Measurements from ENCODE around the gene FRZB.
"Not testable (repeated sequence)": the region's sequence is repeated elsewhere in the genome, so short reads cannot be mapped to it uniquely, and the experiment has no call there.

FRZB gene

GRCh38 chr2:182890773-182891378, 24.4 kb upstream of the FRZB start:
- DNase-seq (ENCODE audit: low read depth, low spot score) = no peak

GRCh38 chr2:182890305-182890704, 23.9 kb upstream of the FRZB start:
- no peak for DNase-seq (ENCODE audit: low read depth, low spot score)

GRCh38 chr2:182887753-182888415, 21.4 kb upstream of the FRZB start:
- DNase-seq (ENCODE audit: low read depth, low spot score) = no peak

- no peak for DNase-seq (ENCODE audit: low read depth, low spot score)
These were observed 20.7 kb upstream of the FRZB start for GRCh38 chr2:182887093-182887492.

- no peak for DNase-seq (ENCODE audit: low read depth, low spot score)
These were observed 19.3 kb upstream of the FRZB start for GRCh38 chr2:182885771-182886170.

DNA sequence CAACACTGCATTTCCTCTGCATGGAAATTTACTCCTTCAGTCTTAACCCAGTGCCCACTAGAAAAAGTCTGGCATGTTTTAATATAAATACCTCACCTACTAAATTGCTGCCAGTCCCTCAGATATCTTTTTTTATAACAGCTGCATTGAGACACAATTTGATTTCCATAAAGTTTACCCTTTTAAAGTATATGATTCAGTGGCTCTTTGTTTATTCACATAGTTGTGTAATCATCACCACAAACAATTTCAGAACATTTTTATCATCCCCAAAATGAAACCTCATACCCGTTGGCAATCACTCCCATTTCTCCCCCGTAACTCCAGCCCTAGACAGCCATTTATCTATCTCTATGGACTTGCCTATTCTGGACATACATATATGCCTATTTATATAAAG, 17.0 kb upstream of the FRZB start:
- no peak for DNase-seq (ENCODE audit: low read depth, low spot score)

DNA sequence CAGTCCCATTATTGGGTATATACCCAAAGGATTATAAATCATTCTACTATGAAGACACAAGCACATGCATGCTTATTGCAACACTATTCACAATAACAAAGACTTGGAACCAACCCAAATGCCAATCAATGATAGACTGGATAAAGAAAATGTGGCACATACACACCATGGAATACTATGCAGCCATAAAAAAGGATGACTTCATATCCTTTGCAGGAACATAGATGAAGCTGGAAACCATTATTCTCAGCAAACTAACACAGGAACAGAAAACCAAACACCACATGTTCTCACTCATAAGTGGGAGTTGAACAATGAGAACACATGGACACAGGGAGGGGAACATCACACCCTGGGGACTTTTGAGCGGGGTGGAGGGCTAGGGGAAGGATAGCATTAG, 13.7 kb upstream of the FRZB start:
- DNase-seq (ENCODE audit: low read depth, low spot score) = not testable (repeated sequence)

DNA sequence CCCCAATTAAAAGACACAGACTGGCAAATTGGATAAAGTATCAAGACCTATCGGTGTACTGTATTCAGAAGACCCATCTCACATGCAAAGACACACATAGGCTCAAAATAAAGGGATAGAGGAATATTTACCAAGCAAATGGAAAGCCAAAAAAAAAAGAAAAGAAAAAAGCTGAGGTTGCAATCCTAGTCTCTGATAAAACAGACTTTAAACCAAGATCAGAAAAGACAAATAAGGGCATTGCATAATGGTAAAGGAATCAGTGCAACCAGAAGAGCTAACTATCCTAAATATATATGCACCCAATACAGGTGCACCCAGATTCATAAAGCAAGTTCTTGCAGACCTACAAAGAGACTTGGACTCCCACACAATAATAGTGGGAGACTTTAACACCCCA, 10.2 kb upstream of the FRZB start:
- DNase-seq (ENCODE audit: low read depth, low spot score) = not testable (repeated sequence)

DNA sequence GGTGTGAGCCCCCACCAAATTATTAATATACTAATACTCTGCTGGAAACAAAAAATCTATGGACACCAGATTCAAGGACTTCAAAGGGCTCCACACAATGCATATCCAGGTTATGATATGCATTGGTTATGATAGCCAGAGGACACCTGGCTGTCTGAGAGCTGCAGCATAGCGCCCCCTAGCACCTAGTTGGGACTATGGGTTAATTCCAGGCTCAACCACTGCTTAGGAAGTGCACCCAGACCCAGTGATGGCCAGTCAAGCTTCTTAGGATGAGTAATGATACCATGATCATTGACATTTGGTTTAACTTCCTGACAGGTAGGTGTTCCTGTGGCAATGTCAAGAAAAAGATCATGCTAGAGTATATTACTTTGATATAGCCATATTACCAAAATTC, 3.8 kb upstream of the FRZB start:
- no peak for DNase-seq (ENCODE audit: low read depth, low spot score)

GRCh38 chr2:182868054-182868796, 1.8 kb upstream of the FRZB start:
- no peak for DNase-seq (ENCODE audit: low read depth, low spot score)

GRCh38 chr2:182867426-182868053, 1.1 kb upstream of the FRZB start:
- DNase-seq (ENCODE audit: low read depth, low spot score) = no peak

DNA sequence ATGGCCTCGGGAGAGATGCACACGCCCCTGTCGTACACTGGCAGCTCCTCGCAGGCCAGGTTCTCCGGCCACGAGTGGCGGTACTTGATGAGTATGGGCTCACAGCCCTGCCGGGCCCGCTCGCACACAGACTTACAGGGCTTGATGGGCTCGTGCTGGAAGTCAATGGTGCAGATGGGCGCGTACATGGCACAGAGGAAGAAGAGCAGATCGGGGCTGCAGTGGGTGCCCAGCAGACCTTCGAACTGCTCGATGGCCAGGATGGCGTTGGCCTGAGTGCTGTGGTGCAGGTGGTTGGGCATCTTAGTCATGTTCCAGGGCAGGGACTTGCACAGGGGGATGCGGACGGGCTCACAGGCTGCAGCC, 359 bp downstream of the FRZB start:
- no peak for DNase-seq (ENCODE audit: low read depth, low spot score)

DNA sequence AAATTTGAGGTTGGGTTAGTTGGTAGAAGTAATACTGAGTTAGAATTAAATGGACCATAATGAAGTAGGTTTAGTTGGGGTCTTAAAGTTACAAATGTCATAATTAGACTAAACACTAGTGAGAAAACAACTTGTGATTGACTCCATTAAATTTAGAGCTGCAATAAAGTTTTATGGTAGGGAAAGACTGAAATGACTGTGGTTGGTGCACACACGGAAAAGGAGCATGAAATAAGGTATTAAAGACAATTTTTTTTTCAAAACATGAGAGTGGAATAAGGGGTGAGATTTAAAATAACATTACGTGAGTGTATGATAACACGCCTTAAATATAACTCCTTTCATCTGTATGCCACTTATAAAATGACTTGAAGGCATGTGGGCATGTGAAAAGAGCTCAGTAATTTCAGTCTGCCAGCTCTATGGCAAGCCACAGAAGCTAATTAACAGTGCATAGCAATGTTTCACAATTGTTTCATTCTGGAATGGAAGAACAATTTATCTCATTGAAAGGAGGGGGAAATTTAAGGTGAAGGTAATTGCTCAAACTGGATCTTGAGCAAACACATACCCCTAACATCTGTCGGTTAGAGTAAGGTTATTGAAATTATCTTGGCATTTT, 1.4 kb downstream of the FRZB start:
- DNase-seq (ENCODE audit: low read depth, low spot score) = no peak

- no peak for DNase-seq (ENCODE audit: low read depth, low spot score)
These were observed 2.8 kb downstream of the FRZB start for GRCh38 chr2:182863642-182864041.

DNA sequence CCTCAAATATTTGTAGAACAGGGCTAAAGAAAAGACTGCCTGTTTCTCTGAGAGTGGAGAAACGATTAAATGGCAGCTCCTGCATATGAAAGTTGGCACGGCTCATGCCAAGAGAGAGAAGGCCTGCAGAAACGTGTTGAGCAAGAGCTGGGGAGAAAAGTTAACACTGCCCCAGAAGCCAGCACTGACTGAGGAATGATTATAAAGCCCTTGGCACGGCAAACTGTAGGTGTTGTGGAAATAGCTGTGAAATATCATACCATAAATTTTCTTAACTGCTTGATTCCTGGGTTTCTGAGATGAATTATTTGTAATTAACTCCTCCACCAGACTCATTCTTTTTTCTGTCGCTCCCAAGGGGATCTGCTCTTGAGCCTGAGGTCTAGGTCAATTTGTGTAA, 4.3 kb downstream of the FRZB start:
- DNase-seq (ENCODE audit: low read depth, low spot score) = no peak

GRCh38 chr2:182860858-182861257, 5.6 kb downstream of the FRZB start:
- DNase-seq (ENCODE audit: low read depth, low spot score) = no peak

DNA sequence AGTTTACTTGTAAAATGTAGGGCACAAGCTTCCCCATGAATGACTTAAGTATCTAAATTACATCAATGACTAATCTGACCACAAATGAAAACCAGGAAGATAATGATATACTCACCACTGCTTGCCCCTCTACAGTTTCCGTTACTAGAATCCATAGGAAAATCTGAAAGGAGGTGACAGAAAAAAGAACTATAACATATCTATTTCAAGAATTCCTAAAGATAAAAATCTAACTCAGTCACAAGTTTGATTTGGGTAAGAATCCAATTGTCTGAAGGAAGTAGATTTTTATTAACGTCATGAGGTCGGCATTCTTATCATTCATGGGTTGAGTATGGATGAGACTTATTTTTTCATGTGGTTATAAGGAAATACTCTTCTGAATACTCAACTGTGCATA, 7.8 kb downstream of the FRZB start:
- no peak for DNase-seq (ENCODE audit: low read depth, low spot score)

GRCh38 chr2:182855376-182855775, 11.1 kb downstream of the FRZB start:
- no peak for DNase-seq (ENCODE audit: low read depth, low spot score)

- DNase-seq (ENCODE audit: low read depth, low spot score) = no peak
These were observed 11.9 kb downstream of the FRZB start for GRCh38 chr2:182854375-182855105.

DNA sequence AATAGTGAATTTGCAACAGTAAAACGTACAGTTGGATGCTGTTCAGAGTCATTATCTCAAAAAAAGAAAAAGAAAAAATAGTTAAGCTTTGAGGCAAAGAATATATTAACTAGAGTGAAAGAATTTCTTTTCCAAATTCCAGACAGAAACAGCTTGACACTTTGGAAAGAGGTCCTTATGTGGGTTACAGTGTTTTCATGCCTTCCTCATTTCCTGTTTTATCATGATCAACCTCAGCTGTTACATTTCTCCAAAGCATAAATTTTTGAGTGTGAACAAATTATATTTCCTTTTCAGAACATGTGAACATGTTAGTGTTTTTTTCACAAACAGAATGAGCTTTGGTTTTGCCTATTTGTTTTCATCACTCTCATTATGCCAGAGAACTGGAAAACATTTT, 13.6 kb downstream of the FRZB start:
- DNase-seq (ENCODE audit: low read depth, low spot score) = no peak

GRCh38 chr2:182852090-182852489, 14.3 kb downstream of the FRZB start:
- DNase-seq (ENCODE audit: low read depth, low spot score) = no peak
